MM.1S (cell line): ENCODE data around the gene RCC2.

Experiments used
- CTCF ChIP-seq: fragments of 300-600 bp; sonication (generic); IDR thresholded peaks from 2 replicates; pipeline ENCODE4 v1.5.1; 2016; ENCODE audit warnings: antibody characterized with exemption, low read length, mixed read lengths
- EZH2 ChIP-seq: fragments of 300-600 bp; sonication (generic); optimal IDR thresholded peaks from 2 replicates; pipeline ENCODE3; 2017; ENCODE audit warnings: low read depth, mild to moderate bottlenecking, antibody characterized with exemption, low read length, mixed read lengths
- EZH2phosphoT487 ChIP-seq: fragments of 300-600 bp; sonication (generic); IDR thresholded peaks from 2 replicates; pipeline ENCODE4 v1.6.1; 2018; ENCODE audit warnings: antibody characterized with exemption, low read length

GRCh38 chr1:17429183-17429582 lies 10.3 kb downstream of the RCC2 start:
- TF ChIP-seq CTCF (no peak), EZH2phosphoT487 (no peak), EZH2 (no peak)
